HepG2 (cell line): ENCODE measurements around the gene OMA1. TPM values are rescaled to one million over a fixed set of nuclear protein-coding genes. Genes with fewer than 3 reads are reported as not detected.

Experiments used
- KAT8 ChIP-seq: IDR thresholded peaks from 2 replicates; pipeline ENCODE4 v1.6.1; 2016; ENCODE audit warnings: missing genetic modification reagents, missing compliant biosample characterization
- POLR2AphosphoS5 ChIP-seq: IDR thresholded peaks from 2 replicates; pipeline ENCODE4 v1.6.1; 2012; ENCODE audit warnings: low read depth, low read length
- SALL1 ChIP-seq: sonication (generic); formaldehyde crosslinking; IDR thresholded peaks from 2 replicates; pipeline ENCODE4 v1.8.0; 2022; ENCODE audit warnings: mild to moderate bottlenecking, missing genetic modification reagents
- ZBTB2 ChIP-seq: sonication (generic); formaldehyde crosslinking; IDR thresholded peaks from 2 replicates; pipeline ENCODE4 v1.8.0; 2022; ENCODE audit warnings: low read depth, missing genetic modification reagents
- ZBTB21 ChIP-seq: sonication (generic); formaldehyde crosslinking; IDR thresholded peaks from 2 replicates; pipeline ENCODE4 v1.4.0; 2020; ENCODE audit warnings: missing genetic modification reagents
- ZFP37 ChIP-seq: sonication (generic); formaldehyde crosslinking; IDR thresholded peaks from 2 replicates; pipeline ENCODE4 v1.4.0; 2020; ENCODE audit warnings: missing genetic modification reagents, borderline replicate concordance
- ZFY ChIP-seq: sonication (generic); formaldehyde crosslinking; IDR thresholded peaks from 2 replicates; pipeline ENCODE4 v1.4.0; 2020; ENCODE audit warnings: missing genetic modification reagents
- ZNF614 ChIP-seq: IDR thresholded peaks from 2 replicates; pipeline ENCODE4 v1.6.1; 2018; ENCODE audit warnings: missing biosample characterization, missing genetic modification reagents, inconsistent platforms, borderline replicate concordance
- ZNF672 ChIP-seq: sonication (generic); formaldehyde crosslinking; IDR thresholded peaks from 2 replicates; pipeline ENCODE4 v1.8.1; 2022; ENCODE audit warnings: missing genetic modification reagents
- ZNF710 ChIP-seq: sonication (generic); formaldehyde crosslinking; IDR thresholded peaks from 2 replicates; pipeline ENCODE4 v1.5.0; 2020; ENCODE audit warnings: mild to moderate bottlenecking, missing genetic modification reagents, borderline replicate concordance
- polyA plus RNA-seq, 8 experiments: library from polyadenylated mRNA; depleted of rRNA in 3 of 8; stranded (reverse) in 7 of 8; unstranded in 1 of 8; fragments of >200 nt; fragmentation: Illumina TruSeq in 4 of 8; extraction: Trizol in 4 of 8; gene quantifications; 2 replicates each; pipeline versions ENCODE4 v1.2.1 to v1.2.3, GENCODE V29; 2011 to 2016; ENCODE audit warnings: low read depth in 4 of 8, missing spikeins in 1 of 8, mixed read lengths in 1 of 8; ENCODE audit not compliant: insufficient read depth in 1 of 8
- total RNA-seq, 5 experiments: library from RNA; depleted of rRNA; stranded (reverse); fragments of >200 nt; fragmentation: Illumina TruSeq; extraction: Trizol; gene quantifications; 2 replicates each; pipeline ENCODE4 v1.2.3, GENCODE V29; 2016; ENCODE audit warnings: low read depth in 1 of 5
- TF ChIP-seq, protein P1 (sequence below): sonication (generic); formaldehyde crosslinking; IDR thresholded peaks from 2 replicates; pipeline ENCODE4 v1.4.0; 2020; ENCODE audit warnings: missing genetic modification reagents
- TF ChIP-seq, protein P2 (sequence below): sonication (generic); formaldehyde crosslinking; IDR thresholded peaks from 2 replicates; pipeline ENCODE4 v1.4.0; 2020; ENCODE audit warnings: missing genetic modification reagents
- TF ChIP-seq, protein P3 (sequence below), 2 experiments: fragments of 450-650 bp in 1 of 2; sonication (generic) in 1 of 2; formaldehyde crosslinking; IDR thresholded peaks; 2 replicates each; pipeline versions ENCODE4 v1.5.0 to v1.8.0; 2020 to 2022; ENCODE audit warnings: mild to moderate bottlenecking in 1 of 2, missing genetic modification reagents in 1 of 2
- TF ChIP-seq, protein P4 (sequence below): sonication (generic); formaldehyde crosslinking; IDR thresholded peaks from 2 replicates; pipeline ENCODE4 v1.4.0; 2020; ENCODE audit warnings: mild to moderate bottlenecking, missing genetic modification reagents

OMA1 gene
- total and polyA plus RNA-seq, 2 of the 13 experiments (the other 11 are each of a cell fraction or from before 2014, with no cell fraction given), result 7.0 to 26.9 TPM

DNA sequence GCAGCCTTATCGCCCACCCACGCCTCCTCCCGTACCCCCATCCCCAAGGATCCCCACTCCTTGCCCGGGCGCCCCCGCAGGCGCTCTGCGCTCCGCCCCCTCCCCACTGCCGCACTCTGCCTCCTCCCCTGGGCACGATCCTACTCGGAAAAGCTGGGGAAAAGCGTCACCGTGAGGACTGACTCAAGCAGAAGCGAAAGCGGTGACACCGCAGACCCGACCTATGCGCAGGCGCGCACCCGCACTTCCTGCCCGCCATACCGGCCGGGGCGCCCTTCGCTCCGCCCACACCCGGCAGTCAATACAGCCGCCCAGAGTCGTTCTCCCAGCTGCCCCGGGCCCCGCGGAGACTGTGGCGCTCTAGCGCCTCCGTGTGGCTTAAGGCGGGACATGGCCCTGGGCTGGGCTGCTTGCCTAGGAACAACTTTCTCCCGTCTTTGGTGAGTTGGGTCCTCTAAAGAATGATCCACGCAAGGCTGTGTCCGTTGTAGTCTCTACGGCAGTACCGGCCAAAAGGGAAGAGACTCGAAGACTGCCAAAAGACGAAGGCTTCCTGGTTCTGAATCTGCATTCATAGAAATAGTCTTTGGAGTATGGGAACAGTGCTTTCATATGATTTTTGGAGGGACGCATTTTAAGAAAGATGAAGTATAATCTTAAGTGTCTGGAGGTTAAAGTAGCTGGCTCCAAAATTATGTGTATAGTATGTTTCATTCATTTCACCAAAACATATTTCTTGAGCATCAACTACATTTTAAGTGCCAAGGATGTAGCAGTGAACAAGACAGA, at the start of gene OMA1 (continued):
- no peak; the same call in 1 of the 2 replicates for TF ChIP-seq ZNF614
- peak; percentile 75 for TF ChIP-seq KAT8 (CRISPR knock-in tag)
- no peak for TF ChIP-seq ZNF672
- TF ChIP-seq ZNF710 (CRISPR knock-in tag), result peak; percentile 48; the same call in 1 of the 2 replicates
- TF ChIP-seq ZFP37, result no peak
- no peak for TF ChIP-seq ZFY (CRISPR knock-in tag)
- TF ChIP-seq, protein P1, sequence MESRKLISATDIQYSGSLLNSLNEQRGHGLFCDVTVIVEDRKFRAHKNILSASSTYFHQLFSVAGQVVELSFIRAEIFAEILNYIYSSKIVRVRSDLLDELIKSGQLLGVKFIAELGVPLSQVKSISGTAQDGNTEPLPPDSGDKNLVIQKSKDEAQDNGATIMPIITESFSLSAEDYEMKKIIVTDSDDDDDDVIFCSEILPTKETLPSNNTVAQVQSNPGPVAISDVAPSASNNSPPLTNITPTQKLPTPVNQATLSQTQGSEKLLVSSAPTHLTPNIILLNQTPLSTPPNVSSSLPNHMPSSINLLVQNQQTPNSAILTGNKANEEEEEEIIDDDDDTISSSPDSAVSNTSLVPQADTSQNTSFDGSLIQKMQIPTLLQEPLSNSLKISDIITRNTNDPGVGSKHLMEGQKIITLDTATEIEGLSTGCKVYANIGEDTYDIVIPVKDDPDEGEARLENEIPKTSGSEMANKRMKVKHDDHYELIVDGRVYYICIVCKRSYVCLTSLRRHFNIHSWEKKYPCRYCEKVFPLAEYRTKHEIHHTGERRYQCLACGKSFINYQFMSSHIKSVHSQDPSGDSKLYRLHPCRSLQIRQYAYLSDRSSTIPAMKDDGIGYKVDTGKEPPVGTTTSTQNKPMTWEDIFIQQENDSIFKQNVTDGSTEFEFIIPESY (CRISPR knock-in tag), result peak; percentile 54; the same call in 1 of the 2 replicates
- no peak for TF ChIP-seq ZBTB21 (CRISPR knock-in tag)
- TF ChIP-seq, protein P2, sequence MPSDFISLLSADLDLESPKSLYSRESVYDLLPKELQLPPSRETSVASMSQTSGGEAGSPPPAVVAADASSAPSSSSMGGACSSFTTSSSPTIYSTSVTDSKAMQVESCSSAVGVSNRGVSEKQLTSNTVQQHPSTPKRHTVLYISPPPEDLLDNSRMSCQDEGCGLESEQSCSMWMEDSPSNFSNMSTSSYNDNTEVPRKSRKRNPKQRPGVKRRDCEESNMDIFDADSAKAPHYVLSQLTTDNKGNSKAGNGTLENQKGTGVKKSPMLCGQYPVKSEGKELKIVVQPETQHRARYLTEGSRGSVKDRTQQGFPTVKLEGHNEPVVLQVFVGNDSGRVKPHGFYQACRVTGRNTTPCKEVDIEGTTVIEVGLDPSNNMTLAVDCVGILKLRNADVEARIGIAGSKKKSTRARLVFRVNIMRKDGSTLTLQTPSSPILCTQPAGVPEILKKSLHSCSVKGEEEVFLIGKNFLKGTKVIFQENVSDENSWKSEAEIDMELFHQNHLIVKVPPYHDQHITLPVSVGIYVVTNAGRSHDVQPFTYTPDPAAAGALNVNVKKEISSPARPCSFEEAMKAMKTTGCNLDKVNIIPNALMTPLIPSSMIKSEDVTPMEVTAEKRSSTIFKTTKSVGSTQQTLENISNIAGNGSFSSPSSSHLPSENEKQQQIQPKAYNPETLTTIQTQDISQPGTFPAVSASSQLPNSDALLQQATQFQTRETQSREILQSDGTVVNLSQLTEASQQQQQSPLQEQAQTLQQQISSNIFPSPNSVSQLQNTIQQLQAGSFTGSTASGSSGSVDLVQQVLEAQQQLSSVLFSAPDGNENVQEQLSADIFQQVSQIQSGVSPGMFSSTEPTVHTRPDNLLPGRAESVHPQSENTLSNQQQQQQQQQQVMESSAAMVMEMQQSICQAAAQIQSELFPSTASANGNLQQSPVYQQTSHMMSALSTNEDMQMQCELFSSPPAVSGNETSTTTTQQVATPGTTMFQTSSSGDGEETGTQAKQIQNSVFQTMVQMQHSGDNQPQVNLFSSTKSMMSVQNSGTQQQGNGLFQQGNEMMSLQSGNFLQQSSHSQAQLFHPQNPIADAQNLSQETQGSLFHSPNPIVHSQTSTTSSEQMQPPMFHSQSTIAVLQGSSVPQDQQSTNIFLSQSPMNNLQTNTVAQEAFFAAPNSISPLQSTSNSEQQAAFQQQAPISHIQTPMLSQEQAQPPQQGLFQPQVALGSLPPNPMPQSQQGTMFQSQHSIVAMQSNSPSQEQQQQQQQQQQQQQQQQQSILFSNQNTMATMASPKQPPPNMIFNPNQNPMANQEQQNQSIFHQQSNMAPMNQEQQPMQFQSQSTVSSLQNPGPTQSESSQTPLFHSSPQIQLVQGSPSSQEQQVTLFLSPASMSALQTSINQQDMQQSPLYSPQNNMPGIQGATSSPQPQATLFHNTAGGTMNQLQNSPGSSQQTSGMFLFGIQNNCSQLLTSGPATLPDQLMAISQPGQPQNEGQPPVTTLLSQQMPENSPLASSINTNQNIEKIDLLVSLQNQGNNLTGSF, result no peak
- peak; percentile 83 for TF ChIP-seq POLR2AphosphoS5
- TF ChIP-seq, protein P3, sequence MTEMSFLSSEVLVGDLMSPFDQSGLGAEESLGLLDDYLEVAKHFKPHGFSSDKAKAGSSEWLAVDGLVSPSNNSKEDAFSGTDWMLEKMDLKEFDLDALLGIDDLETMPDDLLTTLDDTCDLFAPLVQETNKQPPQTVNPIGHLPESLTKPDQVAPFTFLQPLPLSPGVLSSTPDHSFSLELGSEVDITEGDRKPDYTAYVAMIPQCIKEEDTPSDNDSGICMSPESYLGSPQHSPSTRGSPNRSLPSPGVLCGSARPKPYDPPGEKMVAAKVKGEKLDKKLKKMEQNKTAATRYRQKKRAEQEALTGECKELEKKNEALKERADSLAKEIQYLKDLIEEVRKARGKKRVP (CRISPR knock-in tag; IDR thresholded peaks at IDR 0.05), result no peak
- peak; percentile 85 for TF ChIP-seq SALL1 (CRISPR knock-in tag)
- TF ChIP-seq, protein P4, sequence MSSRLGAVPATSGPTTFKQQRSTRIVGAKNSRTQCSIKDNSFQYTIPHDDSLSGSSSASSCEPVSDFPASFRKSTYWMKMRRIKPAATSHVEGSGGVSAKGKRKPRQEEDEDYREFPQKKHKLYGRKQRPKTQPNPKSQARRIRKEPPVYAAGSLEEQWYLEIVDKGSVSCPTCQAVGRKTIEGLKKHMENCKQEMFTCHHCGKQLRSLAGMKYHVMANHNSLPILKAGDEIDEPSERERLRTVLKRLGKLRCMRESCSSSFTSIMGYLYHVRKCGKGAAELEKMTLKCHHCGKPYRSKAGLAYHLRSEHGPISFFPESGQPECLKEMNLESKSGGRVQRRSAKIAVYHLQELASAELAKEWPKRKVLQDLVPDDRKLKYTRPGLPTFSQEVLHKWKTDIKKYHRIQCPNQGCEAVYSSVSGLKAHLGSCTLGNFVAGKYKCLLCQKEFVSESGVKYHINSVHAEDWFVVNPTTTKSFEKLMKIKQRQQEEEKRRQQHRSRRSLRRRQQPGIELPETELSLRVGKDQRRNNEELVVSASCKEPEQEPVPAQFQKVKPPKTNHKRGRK (CRISPR knock-in tag), result no peak
- TF ChIP-seq ZBTB2, result 0 out of 2 replicates have a peak, but pooled peaks have one; percentile 57
